ENCODE results near the gene PRIMA1.

The PRIMA1 gene

GRCh38 chr14:93751946-93752655 lies 36.2 kb downstream of the PRIMA1 start:
- Histone ChIP-seq H3K27me3 (replicated peaks) (no peaks in the 10 kb centered on the region), H3K4me3 (ENCODE audit: low read depth, low read length) (no peak overlapping the region), H3K36me3 (replicated peaks) (no peaks in the 10 kb centered on the region), H3K27ac (no peak overlapping the region)
- no peak for DNase-seq
- in situ Hi-C loops (cut with HindIII; ENCODE audit: low pct_ligation_motif_present, low sequenced_read_pairs): no loop called here
- TF ChIP-seq CTCF (IDR thresholded peaks at IDR 0.05; ENCODE audit: low read depth, low read length, missing control alignments): no peak

GRCh38 chr14:93749076-93749420 lies 39.2 kb downstream of the PRIMA1 start:
- H3K27me3 ChIP-seq (replicated peaks): no peaks in the 10 kb centered on the region
- no peak overlapping the region for H3K27ac ChIP-seq
- no peak overlapping the region for H3K4me3 ChIP-seq (ENCODE audit: low read depth, low read length)
- TF ChIP-seq CTCF (IDR thresholded peaks at IDR 0.05; ENCODE audit: low read depth, low read length, missing control alignments): no peak
- no peaks in the 10 kb centered on the region for H3K36me3 ChIP-seq (replicated peaks)
- DNase-seq: no peak
- in situ Hi-C loops (cut with HindIII; ENCODE audit: low pct_ligation_motif_present, low sequenced_read_pairs): no loop called here

- Histone ChIP-seq H3K4me3 (ENCODE audit: low read depth, low read length) (no peak overlapping the region), H3K36me3 (replicated peaks) (no peaks in the 10 kb centered on the region), H3K27me3 (replicated peaks) (no peaks in the 10 kb centered on the region), H3K27ac (no peak overlapping the region)
- DNase-seq: no peak
- TF ChIP-seq CTCF (IDR thresholded peaks at IDR 0.05; ENCODE audit: low read depth, low read length, missing control alignments): no peak
- in situ Hi-C loops (cut with HindIII; ENCODE audit: low pct_ligation_motif_present, low sequenced_read_pairs): no loop called here
Measured at GRCh38 chr14:93748208-93749075, 39.8 kb downstream of the PRIMA1 start.

- no peak for DNase-seq
- Histone ChIP-seq H3K36me3 (replicated peaks) (no peaks in the 10 kb centered on the region), H3K27me3 (replicated peaks) (no peaks in the 10 kb centered on the region), H3K27ac (no peak overlapping the region), H3K4me3 (ENCODE audit: low read depth, low read length) (no peak overlapping the region)
- in situ Hi-C loops (cut with HindIII; ENCODE audit: low pct_ligation_motif_present, low sequenced_read_pairs): no loop called here
- no peak for TF ChIP-seq CTCF (IDR thresholded peaks at IDR 0.05; ENCODE audit: low read depth, low read length, missing control alignments)
Measured at GRCh38 chr14:93747560-93747959, 40.7 kb downstream of the PRIMA1 start.

GRCh38 chr14:93747102-93747501 lies 41.2 kb downstream of the PRIMA1 start:
- Histone ChIP-seq H3K27me3 (replicated peaks) (no peaks in the 10 kb centered on the region), H3K27ac (no peak overlapping the region), H3K4me3 (ENCODE audit: low read depth, low read length) (no peak overlapping the region), H3K36me3 (replicated peaks) (no peaks in the 10 kb centered on the region)
- DNase-seq: no peak
- no peak for TF ChIP-seq CTCF (IDR thresholded peaks at IDR 0.05; ENCODE audit: low read depth, low read length, missing control alignments)
- in situ Hi-C loops (cut with HindIII; ENCODE audit: low pct_ligation_motif_present, low sequenced_read_pairs): no loop called here
